Activated CD4-positive, alpha-beta memory T cell treated with anti-CD3 and anti-CD28 coated beads, Interleukin-2, amount 10 ng/mL, durations not matched to agents 7 days and 5 days (primary cell): Measurements from ENCODE around the gene LPCAT1. TPM values are rescaled to one million over a fixed set of nuclear protein-coding genes. Genes with fewer than 3 reads are reported as not detected.

Source experiments
- CTCF ChIA-PET: fragments of 350-600 bp; sonication (Branson Sonifier 250); formaldehyde crosslinking; loops from one replicate; lab custom pipeline; 2021; ENCODE audit warnings: antibody characterized with exemption, inconsistent platforms; lab: Charles Lee
- POLR2A ChIA-PET: fragments of 350-600 bp; sonication (Branson Sonifier 250); formaldehyde crosslinking; loops from one replicate; lab custom pipeline; 2021; ENCODE audit warnings: antibody characterized with exemption; lab: Charles Lee
- DNase-seq: peaks from one replicate; pipeline ENCODE4 v3.0.0-alpha.2; 2020
- H3K27ac Mint-ChIP-seq: one replicate; pipeline ENCODE4 v1.8.0; 2021; ENCODE audit warnings: mild to moderate bottlenecking, mixed read lengths
- H3K27me3 Mint-ChIP-seq: one replicate; pipeline ENCODE4 v1.8.0; 2021; ENCODE audit warnings: mixed read lengths
- H3K36me3 Mint-ChIP-seq: one replicate; pipeline ENCODE4 v1.8.0; 2021; ENCODE audit warnings: low read depth, mixed read lengths
- H3K4me1 Mint-ChIP-seq: one replicate; pipeline ENCODE4 v1.8.0; 2021; ENCODE audit warnings: mixed read lengths
- H3K4me3 Mint-ChIP-seq: one replicate; pipeline ENCODE4 v1.8.0; 2021; ENCODE audit warnings: mild to moderate bottlenecking, mixed read lengths
- H3K9me3 Mint-ChIP-seq: one replicate; pipeline ENCODE4 v1.8.0; 2021; ENCODE audit warnings: mixed read lengths
- total RNA-seq, 2 experiments: library from RNA; stranded (reverse); gene quantifications; one replicate each; pipeline ENCODE4 v1.2.3, GENCODE V29; 2021

Gene LPCAT1
- total RNA-seq, 2 experiments from 2014 or later = 68.7 to 71.4 TPM

GRCh38 chr5:1418921-1419280, 104.9 kb downstream of the LPCAT1 start:
- H3K36me3 Mint-ChIP-seq = no peaks in the 10 kb centered on the region
- POLR2A ChIA-PET = no interaction called here
- H3K4me3 Mint-ChIP-seq = no peak overlapping the region

DNA sequence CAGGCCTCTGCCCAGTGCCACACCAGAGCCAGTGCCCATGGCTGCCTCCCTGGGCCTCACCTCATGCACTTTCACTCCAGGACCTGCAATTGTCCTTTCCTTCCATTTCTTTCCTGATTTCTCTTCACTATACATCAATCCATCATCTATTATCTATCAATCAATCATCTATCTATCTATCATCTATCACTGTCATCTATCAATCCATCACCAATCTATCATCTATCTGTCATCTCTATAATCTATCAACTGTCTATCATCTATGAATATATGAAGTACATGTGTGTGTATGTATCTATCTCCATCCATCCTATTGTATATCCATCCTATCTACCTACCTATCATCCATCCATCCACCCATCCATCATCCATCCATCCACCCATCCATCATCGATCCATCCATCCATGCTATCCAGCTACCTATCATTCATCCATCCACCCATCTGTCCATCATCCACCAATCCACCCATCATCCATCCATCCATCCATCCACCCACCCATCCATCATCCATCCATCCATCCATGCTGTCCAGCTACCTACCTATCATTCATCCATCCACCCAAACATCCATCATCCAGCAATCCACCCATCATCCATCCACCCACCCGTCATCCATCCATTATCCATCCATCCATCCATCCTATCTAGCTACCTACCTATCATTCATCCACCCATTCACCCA, 105.4 kb downstream of the LPCAT1 start:
- no peak for DNase-seq
- no peak overlapping the region for H3K4me3 Mint-ChIP-seq
- H3K36me3 Mint-ChIP-seq = no peaks in the 10 kb centered on the region
- no peaks in the 10 kb centered on the region for H3K9me3 Mint-ChIP-seq
- CTCF ChIA-PET = no interaction called here
- H3K4me1 Mint-ChIP-seq = no peaks in the 10 kb centered on the region
- no peaks in the 10 kb centered on the region for H3K27me3 Mint-ChIP-seq
- POLR2A ChIA-PET = no interaction called here
- H3K27ac Mint-ChIP-seq = no peak overlapping the region

More at GRCh38 chr5:1418921-1419280, 104.9 kb downstream of the LPCAT1 start:
- no peaks in the 10 kb centered on the region for H3K9me3 Mint-ChIP-seq
- H3K27ac Mint-ChIP-seq = no peak overlapping the region
- H3K27me3 Mint-ChIP-seq = no peaks in the 10 kb centered on the region
- no peak for DNase-seq
- CTCF ChIA-PET = no interaction called here
- H3K4me1 Mint-ChIP-seq = no peaks in the 10 kb centered on the region

DNA sequence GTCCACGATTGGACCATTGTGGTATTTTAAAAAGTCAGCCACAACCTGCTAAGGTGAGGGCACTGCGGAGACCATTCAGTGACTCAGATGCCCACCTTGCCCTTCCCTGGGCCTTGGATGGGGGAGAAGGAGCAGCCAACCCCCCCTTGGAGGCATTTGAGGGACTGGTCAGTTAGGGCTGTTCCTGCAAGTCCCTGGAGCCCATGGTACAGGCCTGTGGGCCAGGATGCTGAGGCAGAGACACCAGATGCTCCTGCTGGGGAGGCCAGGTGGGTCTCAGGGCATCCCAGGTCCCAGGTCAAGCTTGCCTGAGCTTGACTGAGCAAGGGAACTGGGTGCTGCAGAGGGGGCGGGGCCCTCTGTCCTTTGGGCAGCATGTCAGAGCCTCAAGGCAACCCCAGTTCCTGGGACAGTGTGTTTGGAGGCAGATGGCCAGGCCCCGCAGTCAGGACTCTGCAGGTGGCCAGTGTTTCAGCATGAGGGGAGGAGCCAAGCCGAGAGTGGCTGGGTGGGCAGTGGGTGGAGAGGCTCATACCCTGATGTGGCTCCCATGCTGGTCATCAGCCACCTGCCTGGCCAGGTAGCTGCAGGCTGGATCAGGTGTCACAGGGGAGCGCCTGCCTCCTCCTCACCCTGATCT, 106.1 kb downstream of the LPCAT1 start:
- H3K4me1 Mint-ChIP-seq = no peaks in the 10 kb centered on the region
- no peak overlapping the region for H3K4me3 Mint-ChIP-seq
- H3K27ac Mint-ChIP-seq = no peak overlapping the region
- CTCF ChIA-PET = no interaction called here
- no peaks in the 10 kb centered on the region for H3K36me3 Mint-ChIP-seq
- POLR2A ChIA-PET = no interaction called here
- DNase-seq = no peak
- H3K27me3 Mint-ChIP-seq = no peaks in the 10 kb centered on the region
- H3K9me3 Mint-ChIP-seq = no peaks in the 10 kb centered on the region

DNA sequence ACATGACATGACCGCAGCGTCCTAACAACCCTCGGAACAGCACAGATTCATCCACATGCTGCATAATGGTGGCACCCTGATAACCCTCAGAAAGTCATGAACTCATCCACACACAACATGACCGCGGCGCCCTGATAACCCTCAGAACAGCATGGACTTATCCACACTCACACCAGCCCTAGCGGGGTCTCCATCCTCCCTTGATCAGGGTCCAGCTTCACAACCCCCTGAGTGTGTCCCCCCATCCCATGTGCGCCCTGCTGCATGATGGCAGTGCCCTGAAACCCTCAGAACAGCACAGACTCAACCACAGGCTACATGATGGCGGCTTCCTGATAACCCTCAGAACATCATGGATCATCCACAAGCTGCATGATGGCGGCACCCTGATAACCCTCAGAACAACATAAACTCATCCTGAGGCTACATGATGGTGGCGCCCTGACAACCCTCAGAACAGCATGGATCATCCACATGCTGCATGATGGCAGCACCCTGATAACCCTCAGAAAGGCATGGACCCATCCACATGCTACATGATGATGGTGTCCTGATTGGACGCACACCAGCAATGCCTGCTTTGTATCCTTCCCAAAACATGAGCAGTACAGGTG, 106.8 kb downstream of the LPCAT1 start:
- POLR2A ChIA-PET = no interaction called here
- Mint-ChIP-seq H3K4me3 (no peak overlapping the region), H3K27me3 (no peaks in the 10 kb centered on the region), H3K27ac (no peak overlapping the region), H3K4me1 (peaks cover 2% of the 10 kb centered on the region), H3K9me3 (no peaks in the 10 kb centered on the region), H3K36me3 (no peaks in the 10 kb centered on the region)
- DNase-seq = no peak
- CTCF ChIA-PET = no interaction called here

DNA sequence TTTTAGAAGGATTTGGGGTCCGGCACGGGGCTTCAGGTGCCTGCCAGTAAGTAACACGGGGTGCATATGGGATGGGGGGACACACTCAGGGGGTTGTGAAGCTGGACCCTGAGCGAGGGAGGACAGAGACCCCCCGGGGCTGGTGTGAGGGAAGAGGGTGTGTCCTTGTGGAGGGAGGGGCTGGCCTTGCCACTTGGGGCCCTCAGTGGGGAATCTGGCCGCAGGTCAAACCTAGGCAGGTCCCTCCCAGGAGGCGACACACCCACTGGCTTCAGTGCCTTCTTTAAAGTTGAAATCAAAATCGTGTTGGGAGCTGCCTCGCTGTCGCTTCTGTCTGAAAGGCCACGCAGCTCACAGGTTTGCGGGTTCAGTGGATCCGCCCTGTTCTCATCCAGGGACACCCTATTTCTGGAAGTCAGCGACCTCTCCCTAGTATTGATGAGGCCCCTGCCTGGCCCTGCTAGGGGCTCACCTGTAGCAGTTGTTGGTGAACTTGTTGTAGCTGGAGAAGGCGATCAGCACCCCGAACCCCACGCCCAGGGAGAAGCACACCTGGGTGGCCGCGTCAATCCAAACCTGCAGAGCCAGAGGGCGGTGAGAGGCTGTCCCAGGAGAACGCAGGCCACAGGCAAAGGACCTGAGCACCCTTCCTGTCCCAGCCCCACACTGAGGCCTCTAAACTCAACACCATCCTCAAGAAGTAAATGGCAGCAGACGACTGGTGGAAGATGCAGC, 108.0 kb downstream of the LPCAT1 start:
- Mint-ChIP-seq H3K4me3 (no peak overlapping the region), H3K27me3 (no peaks in the 10 kb centered on the region), H3K4me1 (peaks cover 5% of the 10 kb centered on the region), H3K9me3 (no peaks in the 10 kb centered on the region), H3K36me3 (no peaks in the 10 kb centered on the region), H3K27ac (no peak overlapping the region)
- POLR2A ChIA-PET = no interaction called here
- DNase-seq = no peak
- CTCF ChIA-PET = no interaction called here

DNA sequence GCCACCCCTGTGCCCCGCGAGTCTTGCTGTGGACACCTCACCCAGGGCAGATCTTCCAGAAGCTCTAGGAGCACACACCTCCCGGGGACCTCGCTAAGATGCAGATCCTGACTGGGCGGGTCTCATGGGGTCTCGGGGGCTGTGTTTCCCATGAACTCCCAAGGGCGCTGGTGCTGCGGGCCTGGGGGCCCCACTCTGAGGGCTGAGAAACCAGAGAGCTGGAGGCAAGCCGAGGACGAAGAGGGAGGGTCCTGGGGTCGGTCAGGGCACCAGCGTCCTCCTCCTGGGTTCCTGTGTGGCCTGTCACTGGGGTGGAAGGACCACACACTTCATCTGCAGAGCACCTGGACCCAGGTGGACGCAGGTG, 108.7 kb downstream of the LPCAT1 start:
- Mint-ChIP-seq H3K9me3 (no peaks in the 10 kb centered on the region), H3K36me3 (no peaks in the 10 kb centered on the region), H3K4me1 (peaks cover 8% of the 10 kb centered on the region), H3K4me3 (no peak overlapping the region), H3K27me3 (no peaks in the 10 kb centered on the region), H3K27ac (no peak overlapping the region)
- no peak for DNase-seq
- ChIA-PET POLR2A (no interaction called here), CTCF (no interaction called here)

- Mint-ChIP-seq H3K4me1 (peaks cover 8% of the 10 kb centered on the region), H3K27ac (no peak overlapping the region), H3K4me3 (no peak overlapping the region), H3K9me3 (no peaks in the 10 kb centered on the region), H3K36me3 (no peaks in the 10 kb centered on the region), H3K27me3 (no peaks in the 10 kb centered on the region)
- DNase-seq = no peak
- POLR2A ChIA-PET = no interaction called here
- CTCF ChIA-PET = no interaction called here
Measured at GRCh38 chr5:1414311-1415058, 109.3 kb downstream of the LPCAT1 start.

DNA sequence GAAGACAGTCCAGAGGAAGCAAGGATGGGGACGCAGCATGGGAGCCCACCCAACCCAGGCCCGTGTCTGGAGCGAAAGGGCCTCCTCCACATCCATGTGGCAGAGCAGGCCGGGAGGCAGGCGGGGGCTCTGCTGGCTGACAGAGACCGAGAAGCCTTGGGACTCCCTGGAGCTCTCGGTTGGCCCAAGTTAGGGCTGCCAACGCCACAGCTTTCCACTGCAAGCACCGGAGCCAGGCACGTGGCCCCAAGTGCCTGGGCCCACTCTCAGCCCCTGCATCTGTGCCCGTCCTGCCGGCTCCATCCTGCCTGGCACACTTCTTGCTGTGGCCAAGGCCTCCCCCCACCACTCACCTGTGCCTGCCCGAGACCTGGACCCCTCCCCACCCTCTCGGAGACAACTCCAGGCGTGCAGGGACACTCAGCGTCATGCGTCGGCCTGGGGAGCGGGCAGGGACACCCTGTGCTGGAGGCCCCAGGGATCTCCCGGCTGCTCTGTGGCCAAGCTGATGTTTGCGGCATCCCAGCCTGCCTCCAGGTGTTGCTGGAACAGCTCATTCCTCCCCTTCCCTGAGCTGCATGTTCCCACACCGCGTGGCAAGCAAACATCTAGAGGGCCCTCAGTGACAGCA, 110.0 kb downstream of the LPCAT1 start:
- CTCF ChIA-PET = no interaction called here

DNA sequence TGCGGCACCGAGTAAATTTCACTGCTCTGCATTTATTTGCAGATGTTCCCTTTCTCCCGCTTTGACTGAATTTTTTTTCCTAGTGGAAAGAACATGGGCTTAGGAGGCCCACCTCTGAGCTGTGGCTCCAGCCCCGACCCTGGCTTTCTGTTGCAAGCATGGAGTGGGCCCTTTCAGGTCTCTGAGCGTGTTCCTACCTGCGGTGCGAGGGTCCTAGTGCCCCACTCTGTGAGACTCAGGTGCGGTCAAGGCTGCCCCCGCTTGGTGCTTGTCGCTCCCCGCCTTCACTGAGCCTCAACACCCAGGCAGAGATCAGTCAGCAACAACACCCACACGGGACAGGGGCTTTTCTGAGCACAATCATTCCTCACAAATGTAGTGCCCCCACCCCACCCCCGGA, 110.5 kb downstream of the LPCAT1 start:
- Mint-ChIP-seq H3K4me1 (peaks cover 12% of the 10 kb centered on the region), H3K27me3 (no peaks in the 10 kb centered on the region), H3K27ac (no peak overlapping the region), H3K36me3 (no peaks in the 10 kb centered on the region), H3K4me3 (no peak overlapping the region), H3K9me3 (no peaks in the 10 kb centered on the region)
- ChIA-PET POLR2A (no interaction called here), CTCF (no interaction called here)
- no peak for DNase-seq

More for the DNA sequence above, 110.0 kb downstream of the LPCAT1 start:
- H3K36me3 Mint-ChIP-seq = no peaks in the 10 kb centered on the region
- POLR2A ChIA-PET = no interaction called here
- no peaks in the 10 kb centered on the region for H3K9me3 Mint-ChIP-seq
- H3K4me3 Mint-ChIP-seq = no peak overlapping the region
- no peak overlapping the region for H3K27ac Mint-ChIP-seq
- no peaks in the 10 kb centered on the region for H3K27me3 Mint-ChIP-seq
- H3K4me1 Mint-ChIP-seq = peaks cover 12% of the 10 kb centered on the region
- DNase-seq = no peak

DNA sequence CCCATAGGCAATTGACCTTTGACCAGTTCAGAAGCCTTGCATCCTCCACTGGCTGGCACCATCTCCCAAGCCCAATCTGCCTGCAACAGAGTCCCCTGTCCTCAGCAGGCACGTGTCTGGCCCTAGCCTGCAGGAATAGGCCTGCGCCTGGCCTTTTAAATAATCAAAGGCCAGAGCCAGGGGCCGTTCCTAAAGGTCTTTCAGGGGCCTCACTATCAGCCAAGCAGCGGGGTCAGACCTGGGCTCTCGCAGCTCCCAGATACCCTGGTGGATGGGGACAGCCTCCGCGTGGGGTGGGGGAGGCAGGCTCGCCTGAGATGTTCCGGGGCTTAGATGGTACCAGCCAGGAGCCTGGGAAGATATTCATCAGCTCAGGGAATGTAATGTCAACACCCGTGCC, 111.1 kb downstream of the LPCAT1 start:
- H3K27me3 Mint-ChIP-seq = no peaks in the 10 kb centered on the region
- H3K36me3 Mint-ChIP-seq = no peaks in the 10 kb centered on the region
- CTCF ChIA-PET = no interaction called here
- H3K9me3 Mint-ChIP-seq = no peaks in the 10 kb centered on the region
- no peak overlapping the region for H3K4me3 Mint-ChIP-seq
- H3K4me1 Mint-ChIP-seq = peaks cover 12% of the 10 kb centered on the region
- no peak overlapping the region for H3K27ac Mint-ChIP-seq
- POLR2A ChIA-PET = no interaction called here
- DNase-seq = no peak

- H3K27me3 Mint-ChIP-seq = no peaks in the 10 kb centered on the region
- ChIA-PET POLR2A (no interaction called here), CTCF (no interaction called here)
- no peak overlapping the region for H3K4me3 Mint-ChIP-seq
- H3K36me3 Mint-ChIP-seq = no peaks in the 10 kb centered on the region
- H3K9me3 Mint-ChIP-seq = no peaks in the 10 kb centered on the region
- no peak overlapping the region for H3K27ac Mint-ChIP-seq
- no peak for DNase-seq
- peaks cover 12% of the 10 kb centered on the region for H3K4me1 Mint-ChIP-seq
Measured at GRCh38 chr5:1412163-1412562, 111.6 kb downstream of the LPCAT1 start.
